Bone marrow (tissue), 2 donors: ENCODE measurements around the gene CHN1.
A peak's percentile ranks its signal among the peaks of the same experiment; 100 is the strongest.

Source experiments
- DNase-seq, 2 donors: peaks; one replicate each; lab custom pipeline; 2025; lab: John Stamatoyannopoulos, UW

CHN1 gene

GRCh38 chr2:174764280-174765255, 240.6 kb downstream of the CHN1 start, which contains the start of gene CHRNA1:
Gene CHRNA1 (minus strand): TSS chr2:174764472. CDS start chr2:174764394, 78 bp downstream.
- no peak for DNase-seq

- no peak for DNase-seq
Measured at GRCh38 chr2:174763780-174764179, 241.4 kb downstream of the CHN1 start.

GRCh38 chr2:174762464-174762863, 242.7 kb downstream of the CHN1 start:
- DNase-seq = no peak

- DNase-seq = no peak
Measured at GRCh38 chr2:174761837-174762236, 243.3 kb downstream of the CHN1 start.

- no peak for DNase-seq
Measured at GRCh38 chr2:174760845-174761473, 244.2 kb downstream of the CHN1 start.

GRCh38 chr2:174759381-174760065, 245.7 kb downstream of the CHN1 start:
- DNase-seq = no peak

- no peak for DNase-seq
Measured at GRCh38 chr2:174756743-174757142, 248.4 kb downstream of the CHN1 start.

GRCh38 chr2:174753038-174753633, 252.0 kb downstream of the CHN1 start:
- no peak for DNase-seq

GRCh38 chr2:174752403-174753037, 252.7 kb downstream of the CHN1 start:
- no peak for DNase-seq

GRCh38 chr2:174750923-174751441, 254.2 kb downstream of the CHN1 start:
- DNase-seq = no peak

- no peak for DNase-seq
Measured at GRCh38 chr2:174749793-174750192, 255.4 kb downstream of the CHN1 start.

GRCh38 chr2:174748948-174749347, 256.2 kb downstream of the CHN1 start:
- DNase-seq = peak in 1 of 2 donors; percentile 17
